ENCODE results near the gene TMEM176B. TPM values are rescaled to one million over a fixed set of nuclear protein-coding genes. Genes with fewer than 3 reads are reported as not detected.

The TMEM176B gene
- total and polyA plus RNA-seq, 2 donors (not counting 3 experiments of a cell fraction or from before 2014, with no cell fraction given): 0.23 TPM; not detected in 1

GRCh38 chr7:150845421-150845861 lies 45.3 kb upstream of the TMEM176B start:
- BruUV-seq (replicated peaks): no TSS peak
- no peak overlapping the region for H3K27ac ChIP-seq (ENCODE audit: insufficient read depth, low read depth, low read length)

More at GRCh38 chr7:150845421-150845861, 45.3 kb upstream of the TMEM176B start:
- intact Hi-C loops (cut with micrococcal nuclease): no loop called here
- POLR2A ChIA-PET: no interaction called here
- no peaks in the 10 kb centered on the region for H3K4me1 ChIP-seq (ENCODE audit: control insufficient read depth, extremely low read depth, insufficient read depth, low read length)
- H3K4me3 ChIP-seq (replicated peaks in 1 of 3; ENCODE audit: insufficient read depth in 1 of 3, low read depth in 1 of 3, low read length in 3 of 3): no peak overlapping the region
- no peaks in the 10 kb centered on the region for H3K9me3 ChIP-seq (replicated peaks; ENCODE audit: control insufficient read depth, insufficient read depth, low read length)
- no peak overlapping the region for H3K4me2 ChIP-seq (ENCODE audit: insufficient read depth, low read length)
- H2AFZ ChIP-seq (ENCODE audit: low read depth, low read length): no peak overlapping the region
- dilution Hi-C loops (cut with MboI; ENCODE audit: extremely low pct_ligation_motif_present, low sequenced_read_pairs): no loop called here
- H3K9me1 ChIP-seq (replicated peaks; ENCODE audit: control insufficient read depth, extremely low read depth, insufficient read depth, low read length): no peaks in the 10 kb centered on the region
- no peaks in the 10 kb centered on the region for H3K36me3 ChIP-seq (ENCODE audit: control insufficient read depth in 2 of 2, extremely low read depth in 1 of 2, insufficient read depth in 2 of 2, low read length in 2 of 2)
- DNase-seq (ENCODE audit: low read depth, low spot score) (no peak), FAIRE-seq (no peak)
- peaks cover 3% of the 10 kb centered on the region in 2 experiments for H3K27me3 ChIP-seq (ENCODE audit: control insufficient read depth in 2 of 2, insufficient read depth in 2 of 2, low read length in 2 of 2)
- no peaks in the 10 kb centered on the region for H3K79me2 ChIP-seq (ENCODE audit: control insufficient read depth, insufficient read depth, low read length)
- CTCF ChIA-PET: no interaction called here
- no peaks in the 10 kb centered on the region for H4K20me1 ChIP-seq (replicated peaks; ENCODE audit: control insufficient read depth, extremely low read depth, insufficient read depth, low read length)
- H3K9ac ChIP-seq (replicated peaks; ENCODE audit: extremely low read depth, insufficient read depth, low read length): no peak overlapping the region
- TF ChIP-seq JUN (IDR thresholded peaks at IDR 0.05; ENCODE audit: borderline replicate concordance, insufficient read depth, insufficient read length, low read depth) (no peak), POLR2AphosphoS5 (IDR thresholded peaks at IDR 0.05; ENCODE audit: insufficient read depth, low read depth, low read length) (no peak), GATA2 (IDR thresholded peaks at IDR 0.05; ENCODE audit: insufficient read depth, insufficient read length, low read depth, low read length) (no peak), EZH2 (IDR thresholded peaks at IDR 0.05; ENCODE audit: borderline replicate concordance, low read depth, low read length, severe bottlenecking) (no peak), MYC (IDR thresholded peaks at IDR 0.05; ENCODE audit: low read depth, low read length) (no peak), FOS (IDR thresholded peaks at IDR 0.05; ENCODE audit: borderline replicate concordance, insufficient read depth, low read length) (no peak), MAX (IDR thresholded peaks at IDR 0.05; ENCODE audit: insufficient read depth, insufficient read length) (no peak), CTCF (IDR thresholded peaks at IDR 0.05; ENCODE audit: extremely low read depth in 1 of 2, insufficient read depth in 1 of 2, low read depth in 1 of 2, low read length in 2 of 2) (no peak), POLR2A (IDR thresholded peaks at IDR 0.05; ENCODE audit: low read depth, low read length) (no peak)
